ENCODE measurements around the gene PCDHB10.

The PCDHB10 gene

DNA sequence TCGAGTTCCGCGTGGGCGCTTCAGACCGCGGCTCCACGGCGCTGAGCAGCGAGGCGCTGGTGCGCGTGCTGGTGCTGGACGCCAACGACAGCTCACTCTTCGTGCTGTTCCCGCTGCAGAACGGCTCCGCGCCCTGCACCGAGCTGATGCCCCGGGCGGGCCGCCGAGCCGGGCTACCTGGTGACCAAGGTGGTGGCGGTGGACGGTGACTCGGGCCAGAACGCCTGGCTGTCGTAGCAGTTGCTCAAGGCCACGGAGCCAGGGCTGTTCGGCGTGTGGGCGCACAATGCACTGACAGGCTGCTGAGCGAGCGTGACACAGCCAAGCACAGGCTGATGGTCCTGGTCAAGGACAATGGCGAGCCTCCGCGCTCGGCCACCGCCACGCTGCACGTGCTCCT, 49.3 kb downstream of the PCDHB10 start:
- no peak for DNase-seq (ENCODE audit: low spot score)
- TF ChIP-seq, protein P1, sequence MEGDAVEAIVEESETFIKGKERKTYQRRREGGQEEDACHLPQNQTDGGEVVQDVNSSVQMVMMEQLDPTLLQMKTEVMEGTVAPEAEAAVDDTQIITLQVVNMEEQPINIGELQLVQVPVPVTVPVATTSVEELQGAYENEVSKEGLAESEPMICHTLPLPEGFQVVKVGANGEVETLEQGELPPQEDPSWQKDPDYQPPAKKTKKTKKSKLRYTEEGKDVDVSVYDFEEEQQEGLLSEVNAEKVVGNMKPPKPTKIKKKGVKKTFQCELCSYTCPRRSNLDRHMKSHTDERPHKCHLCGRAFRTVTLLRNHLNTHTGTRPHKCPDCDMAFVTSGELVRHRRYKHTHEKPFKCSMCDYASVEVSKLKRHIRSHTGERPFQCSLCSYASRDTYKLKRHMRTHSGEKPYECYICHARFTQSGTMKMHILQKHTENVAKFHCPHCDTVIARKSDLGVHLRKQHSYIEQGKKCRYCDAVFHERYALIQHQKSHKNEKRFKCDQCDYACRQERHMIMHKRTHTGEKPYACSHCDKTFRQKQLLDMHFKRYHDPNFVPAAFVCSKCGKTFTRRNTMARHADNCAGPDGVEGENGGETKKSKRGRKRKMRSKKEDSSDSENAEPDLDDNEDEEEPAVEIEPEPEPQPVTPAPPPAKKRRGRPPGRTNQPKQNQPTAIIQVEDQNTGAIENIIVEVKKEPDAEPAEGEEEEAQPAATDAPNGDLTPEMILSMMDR (IDR thresholded peaks at IDR 0.05; ENCODE audit: extremely low read depth, insufficient read depth, missing control alignments) = no peak
- in situ Hi-C loops (cut with MboI; ENCODE audit: low pct_unique_long_range_greater_than_20kb, low sequenced_read_pairs, unreplicated experiment) = no loop called here

All from GM13977 (cell line).